GM23338 (cell line): ENCODE data around the gene SARDH. TPM values are rescaled to one million over a fixed set of nuclear protein-coding genes. Genes with fewer than 3 reads are reported as not detected.

Source experiments
- CREB1 ChIP-seq: fragments of 250-450 bp; sonication (Bioruptor Pico); IDR thresholded peaks from 2 replicates; pipeline ENCODE4 v1.5.0; 2020; ENCODE audit warnings: low read depth, mild to moderate bottlenecking, moderate library complexity
- JUNB ChIP-seq: IDR thresholded peaks from one replicate; pipeline ENCODE4 v1.6.1; 2016; ENCODE audit warnings: antibody characterized with exemption; ENCODE audit not compliant: unreplicated experiment
- STAT1 ChIP-seq: IDR thresholded peaks from one replicate; pipeline ENCODE4 v1.6.1; 2016; ENCODE audit warnings: antibody characterized with exemption; ENCODE audit not compliant: unreplicated experiment
- ZNF114 ChIP-seq: fragments of 250-450 bp; sonication (Bioruptor Pico); IDR thresholded peaks from 2 replicates; pipeline ENCODE4 v1.5.0; 2020; ENCODE audit warnings: mild to moderate bottlenecking, moderate library complexity
- ZNF331 ChIP-seq: fragments of 250-450 bp; sonication (Bioruptor Pico); IDR thresholded peaks from 2 replicates; pipeline ENCODE4 v1.5.0; 2020; ENCODE audit warnings: low read depth, mild to moderate bottlenecking, moderate library complexity
- polyA plus RNA-seq: library from polyadenylated mRNA; unstranded; fragments of >200 nt; fragmentation: Nextera tagmentation; extraction: Ambion mirVana; gene quantifications from 2 replicates; pipeline ENCODE4 v1.2.1, GENCODE V29; 2016
- total RNA-seq: library from RNA; depleted of rRNA; stranded (reverse); fragments of >200 nt; shearing (Covaris generic); gene quantifications from 2 replicates; pipeline ENCODE4 v1.2.3, GENCODE V29; 2014
- TF ChIP-seq, protein P1 (sequence below): fragments of 250-450 bp; sonication (Bioruptor Pico); IDR thresholded peaks from 2 replicates; pipeline ENCODE4 v1.5.0; 2020; ENCODE audit warnings: mild to moderate bottlenecking, moderate library complexity
- TF ChIP-seq, protein P2 (sequence below): IDR thresholded peaks from 2 replicates; pipeline ENCODE4 v1.6.1; 2016; ENCODE audit warnings: antibody characterized with exemption
- TF ChIP-seq, protein P3 (sequence below): IDR thresholded peaks from one replicate; pipeline ENCODE4 v1.6.1; 2018; ENCODE audit warnings: antibody characterized with exemption; ENCODE audit not compliant: unreplicated experiment

Gene SARDH
- total and polyA plus RNA-seq, 2 experiments from 2014 or later = 2.8 to 10.4 TPM

DNA sequence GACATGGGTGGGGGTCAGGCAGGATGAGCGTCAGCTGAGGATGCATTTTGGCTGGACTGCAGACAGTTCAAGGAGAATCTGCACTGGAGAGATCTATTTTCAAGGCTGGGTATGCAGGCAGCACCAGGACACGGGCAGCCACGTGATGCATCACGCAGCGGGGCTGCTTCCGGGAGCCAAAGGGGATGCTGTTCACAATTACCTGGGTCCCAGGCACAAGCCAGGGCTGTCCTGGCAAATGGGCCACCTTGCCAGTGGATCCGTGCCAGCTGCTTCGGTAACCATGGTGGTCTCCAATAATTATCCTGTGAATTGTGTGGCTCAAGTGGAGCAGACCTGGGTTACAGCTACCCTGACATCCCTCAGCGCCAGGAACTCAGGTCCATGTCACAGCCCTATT, 84.5 kb downstream of the SARDH start (continued):
- TF ChIP-seq, protein P1, sequence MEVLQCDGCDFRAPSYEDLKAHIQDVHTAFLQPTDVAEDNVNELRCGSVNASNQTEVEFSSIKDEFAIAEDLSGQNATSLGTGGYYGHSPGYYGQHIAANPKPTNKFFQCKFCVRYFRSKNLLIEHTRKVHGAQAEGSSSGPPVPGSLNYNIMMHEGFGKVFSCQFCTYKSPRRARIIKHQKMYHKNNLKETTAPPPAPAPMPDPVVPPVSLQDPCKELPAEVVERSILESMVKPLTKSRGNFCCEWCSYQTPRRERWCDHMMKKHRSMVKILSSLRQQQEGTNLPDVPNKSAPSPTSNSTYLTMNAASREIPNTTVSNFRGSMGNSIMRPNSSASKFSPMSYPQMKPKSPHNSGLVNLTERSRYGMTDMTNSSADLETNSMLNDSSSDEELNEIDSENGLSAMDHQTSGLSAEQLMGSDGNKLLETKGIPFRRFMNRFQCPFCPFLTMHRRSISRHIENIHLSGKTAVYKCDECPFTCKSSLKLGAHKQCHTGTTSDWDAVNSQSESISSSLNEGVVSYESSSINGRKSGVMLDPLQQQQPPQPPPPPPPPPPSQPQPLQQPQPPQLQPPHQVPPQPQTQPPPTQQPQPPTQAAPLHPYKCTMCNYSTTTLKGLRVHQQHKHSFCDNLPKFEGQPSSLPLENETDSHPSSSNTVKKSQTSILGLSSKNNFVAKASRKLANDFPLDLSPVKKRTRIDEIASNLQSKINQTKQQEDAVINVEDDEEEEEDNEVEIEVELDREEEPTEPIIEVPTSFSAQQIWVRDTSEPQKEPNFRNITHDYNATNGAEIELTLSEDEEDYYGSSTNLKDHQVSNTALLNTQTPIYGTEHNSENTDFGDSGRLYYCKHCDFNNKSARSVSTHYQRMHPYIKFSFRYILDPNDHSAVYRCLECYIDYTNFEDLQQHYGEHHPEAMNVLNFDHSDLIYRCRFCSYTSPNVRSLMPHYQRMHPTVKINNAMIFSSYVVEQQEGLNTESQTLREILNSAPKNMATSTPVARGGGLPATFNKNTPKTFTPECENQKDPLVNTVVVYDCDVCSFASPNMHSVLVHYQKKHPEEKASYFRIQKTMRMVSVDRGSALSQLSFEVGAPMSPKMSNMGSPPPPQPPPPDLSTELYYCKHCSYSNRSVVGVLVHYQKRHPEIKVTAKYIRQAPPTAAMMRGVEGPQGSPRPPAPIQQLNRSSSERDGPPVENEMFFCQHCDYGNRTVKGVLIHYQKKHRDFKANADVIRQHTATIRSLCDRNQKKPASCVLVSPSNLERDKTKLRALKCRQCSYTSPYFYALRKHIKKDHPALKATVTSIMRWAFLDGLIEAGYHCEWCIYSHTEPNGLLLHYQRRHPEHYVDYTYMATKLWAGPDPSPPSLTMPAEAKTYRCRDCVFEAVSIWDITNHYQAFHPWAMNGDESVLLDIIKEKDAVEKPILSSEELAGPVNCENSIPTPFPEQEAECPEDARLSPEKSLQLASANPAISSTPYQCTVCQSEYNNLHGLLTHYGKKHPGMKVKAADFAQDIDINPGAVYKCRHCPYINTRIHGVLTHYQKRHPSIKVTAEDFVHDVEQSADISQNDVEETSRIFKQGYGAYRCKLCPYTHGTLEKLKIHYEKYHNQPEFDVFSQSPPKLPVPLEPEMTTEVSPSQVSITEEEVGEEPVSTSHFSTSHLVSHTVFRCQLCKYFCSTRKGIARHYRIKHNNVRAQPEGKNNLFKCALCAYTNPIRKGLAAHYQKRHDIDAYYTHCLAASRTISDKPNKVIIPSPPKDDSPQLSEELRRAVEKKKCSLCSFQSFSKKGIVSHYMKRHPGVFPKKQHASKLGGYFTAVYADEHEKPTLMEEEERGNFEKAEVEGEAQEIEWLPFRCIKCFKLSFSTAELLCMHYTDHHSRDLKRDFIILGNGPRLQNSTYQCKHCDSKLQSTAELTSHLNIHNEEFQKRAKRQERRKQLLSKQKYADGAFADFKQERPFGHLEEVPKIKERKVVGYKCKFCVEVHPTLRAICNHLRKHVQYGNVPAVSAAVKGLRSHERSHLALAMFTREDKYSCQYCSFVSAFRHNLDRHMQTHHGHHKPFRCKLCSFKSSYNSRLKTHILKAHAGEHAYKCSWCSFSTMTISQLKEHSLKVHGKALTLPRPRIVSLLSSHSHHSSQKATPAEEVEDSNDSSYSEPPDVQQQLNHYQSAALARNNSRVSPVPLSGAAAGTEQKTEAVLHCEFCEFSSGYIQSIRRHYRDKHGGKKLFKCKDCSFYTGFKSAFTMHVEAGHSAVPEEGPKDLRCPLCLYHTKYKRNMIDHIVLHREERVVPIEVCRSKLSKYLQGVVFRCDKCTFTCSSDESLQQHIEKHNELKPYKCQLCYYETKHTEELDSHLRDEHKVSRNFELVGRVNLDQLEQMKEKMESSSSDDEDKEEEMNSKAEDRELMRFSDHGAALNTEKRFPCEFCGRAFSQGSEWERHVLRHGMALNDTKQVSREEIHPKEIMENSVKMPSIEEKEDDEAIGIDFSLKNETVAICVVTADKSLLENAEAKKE (CRISPR knock-in tag) = no peak
- TF ChIP-seq, protein P2, sequence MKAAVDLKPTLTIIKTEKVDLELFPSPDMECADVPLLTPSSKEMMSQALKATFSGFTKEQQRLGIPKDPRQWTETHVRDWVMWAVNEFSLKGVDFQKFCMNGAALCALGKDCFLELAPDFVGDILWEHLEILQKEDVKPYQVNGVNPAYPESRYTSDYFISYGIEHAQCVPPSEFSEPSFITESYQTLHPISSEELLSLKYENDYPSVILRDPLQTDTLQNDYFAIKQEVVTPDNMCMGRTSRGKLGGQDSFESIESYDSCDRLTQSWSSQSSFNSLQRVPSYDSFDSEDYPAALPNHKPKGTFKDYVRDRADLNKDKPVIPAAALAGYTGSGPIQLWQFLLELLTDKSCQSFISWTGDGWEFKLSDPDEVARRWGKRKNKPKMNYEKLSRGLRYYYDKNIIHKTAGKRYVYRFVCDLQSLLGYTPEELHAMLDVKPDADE = no peak
- TF ChIP-seq, protein P3, sequence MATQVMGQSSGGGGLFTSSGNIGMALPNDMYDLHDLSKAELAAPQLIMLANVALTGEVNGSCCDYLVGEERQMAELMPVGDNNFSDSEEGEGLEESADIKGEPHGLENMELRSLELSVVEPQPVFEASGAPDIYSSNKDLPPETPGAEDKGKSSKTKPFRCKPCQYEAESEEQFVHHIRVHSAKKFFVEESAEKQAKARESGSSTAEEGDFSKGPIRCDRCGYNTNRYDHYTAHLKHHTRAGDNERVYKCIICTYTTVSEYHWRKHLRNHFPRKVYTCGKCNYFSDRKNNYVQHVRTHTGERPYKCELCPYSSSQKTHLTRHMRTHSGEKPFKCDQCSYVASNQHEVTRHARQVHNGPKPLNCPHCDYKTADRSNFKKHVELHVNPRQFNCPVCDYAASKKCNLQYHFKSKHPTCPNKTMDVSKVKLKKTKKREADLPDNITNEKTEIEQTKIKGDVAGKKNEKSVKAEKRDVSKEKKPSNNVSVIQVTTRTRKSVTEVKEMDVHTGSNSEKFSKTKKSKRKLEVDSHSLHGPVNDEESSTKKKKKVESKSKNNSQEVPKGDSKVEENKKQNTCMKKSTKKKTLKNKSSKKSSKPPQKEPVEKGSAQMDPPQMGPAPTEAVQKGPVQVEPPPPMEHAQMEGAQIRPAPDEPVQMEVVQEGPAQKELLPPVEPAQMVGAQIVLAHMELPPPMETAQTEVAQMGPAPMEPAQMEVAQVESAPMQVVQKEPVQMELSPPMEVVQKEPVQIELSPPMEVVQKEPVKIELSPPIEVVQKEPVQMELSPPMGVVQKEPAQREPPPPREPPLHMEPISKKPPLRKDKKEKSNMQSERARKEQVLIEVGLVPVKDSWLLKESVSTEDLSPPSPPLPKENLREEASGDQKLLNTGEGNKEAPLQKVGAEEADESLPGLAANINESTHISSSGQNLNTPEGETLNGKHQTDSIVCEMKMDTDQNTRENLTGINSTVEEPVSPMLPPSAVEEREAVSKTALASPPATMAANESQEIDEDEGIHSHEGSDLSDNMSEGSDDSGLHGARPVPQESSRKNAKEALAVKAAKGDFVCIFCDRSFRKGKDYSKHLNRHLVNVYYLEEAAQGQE = no peak
- TF ChIP-seq ZNF114 (no peak), ZNF331 (CRISPR knock-in tag) (no peak), JUNB (no peak), CREB1 (CRISPR knock-in tag) (no peak), STAT1 (no peak)
